Duodenal mucosa (tissue), 2 donors: Measurements from ENCODE around the gene DUSP22.

Experiments used
- H3K27ac ChIP-seq: one replicate; pipeline ENCODE4 v1.7.0; 2013; ENCODE audit warnings: low read depth, low read length
- H3K27me3 ChIP-seq, 2 donors: one replicate each; pipeline ENCODE4 v1.7.0; 2013; ENCODE audit warnings: low read length in 2 of 2, control low read depth in 1 of 2; ENCODE audit not compliant: insufficient read depth in 2 of 2, control insufficient read depth in 1 of 2
- H3K36me3 ChIP-seq, 2 donors: one replicate each; pipeline ENCODE4 v1.7.0; 2013; ENCODE audit warnings: low read length in 2 of 2, control low read depth in 1 of 2; ENCODE audit not compliant: insufficient read depth in 2 of 2, control insufficient read depth in 1 of 2
- H3K4me1 ChIP-seq, 2 donors: one replicate each; pipeline ENCODE4 v1.7.0; 2013; ENCODE audit warnings: low read length in 2 of 2, control low read depth in 1 of 2; ENCODE audit not compliant: insufficient read depth in 2 of 2, control insufficient read depth in 1 of 2
- H3K4me3 ChIP-seq, 2 donors: one replicate each; pipeline ENCODE4 v1.7.0; 2013; ENCODE audit warnings: low read length in 2 of 2, low read depth in 1 of 2
- H3K9ac ChIP-seq, 2 donors: one replicate each; pipeline ENCODE4 v1.7.0; 2013; ENCODE audit warnings: low read length in 2 of 2, low read depth in 1 of 2
- H3K9me3 ChIP-seq, 2 donors: one replicate each; pipeline ENCODE4 v1.7.0; 2013; ENCODE audit warnings: low read length in 2 of 2, control low read depth in 1 of 2; ENCODE audit not compliant: control insufficient read depth in 1 of 2

DUSP22 gene

DNA sequence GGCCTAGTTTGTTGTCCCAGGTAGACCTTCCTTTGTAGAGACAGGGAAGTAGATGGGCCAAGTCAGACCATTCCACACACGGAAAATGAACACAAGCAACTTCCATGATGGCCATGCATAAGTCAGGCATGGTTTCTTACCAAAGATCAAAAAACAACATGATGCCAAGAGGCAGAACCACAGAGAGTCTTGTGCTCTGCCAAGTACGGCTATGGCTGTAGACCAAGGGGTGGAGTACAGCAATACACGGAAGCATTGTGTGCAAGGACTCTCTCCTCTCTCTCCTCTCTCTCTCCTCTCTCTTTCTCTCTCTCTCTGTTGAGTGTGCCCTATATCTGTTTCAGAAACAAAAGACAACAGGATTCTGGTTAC, 4.8 kb upstream of the DUSP22 start:
- Histone ChIP-seq H3K27me3 (no peaks in the 10 kb centered on the region), H3K9me3 (peaks cover 0 to 4% of the 10 kb centered on the region in 2 donors), H3K4me3 (no peak overlapping the region), H3K36me3 (no peaks in the 10 kb centered on the region), H3K27ac (no peak overlapping the region), H3K4me1 (peaks cover 4 to 7% of the 10 kb centered on the region in 2 donors), H3K9ac (no peak overlapping the region)

GRCh38 chr6:288866-289265, 3.4 kb upstream of the DUSP22 start:
- Histone ChIP-seq H3K9ac (no peak overlapping the region), H3K36me3 (no peaks in the 10 kb centered on the region), H3K27me3 (no peaks in the 10 kb centered on the region), H3K4me1 (peaks cover 10 to 13% of the 10 kb centered on the region in 2 donors), H3K27ac (no peak overlapping the region), H3K4me3 (no peak overlapping the region), H3K9me3 (no peaks in the 10 kb centered on the region)

DNA sequence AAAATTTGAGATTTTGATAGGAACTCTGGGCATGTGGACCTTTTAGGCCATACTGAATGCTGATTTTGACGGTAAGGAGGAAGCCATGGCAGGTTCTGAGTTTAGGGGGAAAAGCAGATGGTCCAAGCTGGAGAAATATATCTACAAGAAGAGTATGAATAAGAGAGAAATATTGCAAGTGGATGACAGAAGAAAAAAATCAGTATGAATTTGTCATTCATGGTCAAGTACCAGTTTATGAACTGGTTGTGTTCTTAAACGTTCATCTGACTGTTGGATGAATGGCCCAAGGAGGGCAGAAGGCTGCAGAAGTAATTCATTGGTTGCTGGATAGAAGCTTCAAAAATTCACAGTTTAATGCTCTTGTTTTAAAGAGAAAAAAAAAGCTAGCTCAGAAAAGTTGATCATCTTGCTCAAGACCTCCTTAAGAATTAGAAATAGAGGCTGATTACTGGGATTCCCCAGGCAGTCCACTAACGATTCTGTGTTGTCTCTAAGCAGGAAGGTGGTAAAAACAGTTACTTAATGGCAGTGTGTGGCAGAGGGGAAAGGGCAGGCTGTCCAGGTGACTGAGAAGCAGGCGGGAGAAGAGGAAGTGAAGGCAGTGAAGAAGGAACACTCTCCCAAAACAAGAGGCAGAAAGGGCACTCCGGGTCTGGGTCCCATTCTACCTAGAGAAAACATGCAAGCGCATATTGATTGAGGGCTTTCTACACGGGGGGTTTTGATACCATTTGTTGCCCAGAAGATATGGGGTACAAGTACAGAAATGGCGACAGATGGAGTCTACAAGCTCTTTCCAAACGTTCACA, 2.0 kb upstream of the DUSP22 start:
- Histone ChIP-seq H3K4me3 (no peak overlapping the region), H3K36me3 (no peaks in the 10 kb centered on the region), H3K4me1 (peaks cover 16 to 20% of the 10 kb centered on the region in 2 donors), H3K9me3 (no peaks in the 10 kb centered on the region), H3K27me3 (no peaks in the 10 kb centered on the region), H3K9ac (no peak overlapping the region), H3K27ac (no peak overlapping the region)

GRCh38 chr6:291204-291696, 1.0 kb upstream of the DUSP22 start:
- Histone ChIP-seq H3K4me3 (peak overlapping the region; percentile 73 to 78), H3K9ac (peak overlapping the region; percentile 87), H3K27me3 (no peaks in the 10 kb centered on the region), H3K36me3 (no peaks in the 10 kb centered on the region), H3K27ac (peak overlapping the region; percentile 98), H3K9me3 (no peaks in the 10 kb centered on the region), H3K4me1 (peaks cover 22 to 25% of the 10 kb centered on the region in 2 donors)

DNA sequence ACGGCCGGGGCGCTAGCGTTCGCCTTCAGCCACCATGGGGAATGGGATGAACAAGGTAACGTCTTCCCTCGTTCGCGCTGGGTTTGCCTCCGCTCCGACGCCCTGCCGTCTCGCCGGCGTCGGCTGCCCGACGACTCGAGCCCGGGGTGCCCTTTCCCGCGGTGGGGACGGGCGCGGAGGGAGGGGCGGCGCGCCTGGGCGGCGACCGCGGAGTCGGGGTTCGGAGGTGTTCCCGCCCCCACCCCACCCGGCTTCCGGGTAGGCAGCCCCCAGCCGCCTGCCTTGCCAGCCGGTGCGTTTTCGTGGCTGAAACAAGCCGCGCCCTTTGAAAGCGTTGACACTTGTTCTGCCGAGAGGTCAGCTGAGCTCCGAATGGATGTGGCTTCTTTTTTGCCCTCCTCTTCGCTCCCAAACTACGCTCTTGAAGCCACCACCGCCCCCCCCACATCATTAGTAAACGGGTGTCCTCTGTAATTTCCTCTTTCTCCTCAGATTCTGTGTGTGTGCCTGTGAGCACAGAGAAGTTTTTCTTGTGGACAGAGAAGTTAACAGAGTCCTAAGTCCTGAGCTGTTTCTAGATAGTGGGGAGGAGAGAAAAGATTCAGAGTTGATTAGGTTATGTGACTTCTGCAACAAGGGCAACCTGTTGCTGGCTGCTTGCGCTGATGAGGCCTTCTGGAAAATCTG, 362 bp downstream of the DUSP22 start:
- no peaks in the 10 kb centered on the region for H3K36me3 ChIP-seq
- no peaks in the 10 kb centered on the region for H3K27me3 ChIP-seq
- H3K9me3 ChIP-seq, result no peaks in the 10 kb centered on the region
- H3K27ac ChIP-seq, result peak overlapping the region; percentile 98
- peak overlapping the region; percentile 77 to 93 for H3K9ac ChIP-seq
- H3K4me1 ChIP-seq, result peaks cover 36 to 39% of the 10 kb centered on the region in 2 donors
- H3K4me3 ChIP-seq, result peak overlapping the region; percentile 75 to 91

GRCh38 chr6:293193-294174, 1.2 kb downstream of the DUSP22 start:
- Histone ChIP-seq H3K4me1 (peaks cover 45% of the 10 kb centered on the region in 2 donors), H3K9me3 (no peaks in the 10 kb centered on the region)

DNA sequence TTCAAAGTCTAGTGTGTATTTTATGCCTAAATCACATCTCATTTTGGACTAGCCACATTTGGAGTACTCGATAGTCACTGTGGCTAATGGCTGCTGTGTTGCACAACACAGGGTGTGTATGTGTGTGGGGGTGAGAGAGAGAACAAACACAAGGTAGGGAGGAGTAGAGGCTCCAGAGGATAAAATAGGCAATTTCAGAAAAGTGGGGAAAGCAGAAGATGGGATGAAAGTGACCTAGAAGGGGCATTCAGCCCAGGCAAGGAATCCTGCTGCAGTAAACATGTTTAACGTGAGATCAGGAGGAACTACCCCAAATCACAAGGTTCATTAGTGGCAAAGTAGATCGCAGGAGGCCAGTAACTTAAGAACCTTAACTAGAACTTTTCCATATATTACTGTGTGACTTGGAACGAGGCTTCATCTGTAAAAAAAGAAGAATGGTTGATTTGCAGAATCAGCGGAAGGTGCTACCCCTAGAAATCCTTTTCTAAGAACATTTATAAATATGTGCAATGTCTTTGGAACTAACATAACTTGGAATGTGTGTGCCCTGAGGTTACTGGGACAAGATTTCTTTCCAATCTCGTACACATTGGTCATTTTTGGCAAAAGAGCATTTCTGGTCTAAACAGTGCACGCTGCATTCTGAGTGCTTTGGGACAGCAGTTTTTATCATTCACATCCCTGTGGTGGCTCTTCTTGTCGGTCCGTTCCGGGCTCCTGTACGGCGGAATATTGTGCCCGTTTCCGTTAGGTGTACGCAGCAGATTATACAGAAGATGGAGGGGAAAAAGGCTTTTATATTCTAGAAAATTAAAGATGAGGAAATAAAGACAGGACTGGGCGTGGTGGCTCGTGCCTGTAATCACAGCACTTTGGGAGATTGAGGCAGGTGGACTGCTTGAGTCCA, 2.6 kb downstream of the DUSP22 start:
- Histone ChIP-seq H3K9me3 (no peaks in the 10 kb centered on the region), H3K27ac (no peak overlapping the region), H3K9ac (no peak overlapping the region), H3K36me3 (no peaks in the 10 kb centered on the region), H3K4me3 (no peak overlapping the region), H3K4me1 (peaks cover 51 to 54% of the 10 kb centered on the region in 2 donors), H3K27me3 (no peaks in the 10 kb centered on the region)

More at GRCh38 chr6:293193-294174, 1.2 kb downstream of the DUSP22 start:
- Histone ChIP-seq H3K27ac (peak overlapping the region; percentile 98), H3K9ac (peak overlapping the region; percentile 77 to 93), H3K36me3 (no peaks in the 10 kb centered on the region), H3K4me3 (peak overlapping the region; percentile 75 to 91), H3K27me3 (no peaks in the 10 kb centered on the region)

GRCh38 chr6:296151-297122, 4.2 kb downstream of the DUSP22 start:
- H3K9me3 ChIP-seq, result peaks cover 0 to 3% of the 10 kb centered on the region in 2 donors
- no peak overlapping the region for H3K27ac ChIP-seq
- no peak overlapping the region for H3K4me3 ChIP-seq
- H3K9ac ChIP-seq, result no peak overlapping the region
- no peaks in the 10 kb centered on the region for H3K36me3 ChIP-seq
- peaks cover 47 to 49% of the 10 kb centered on the region in 2 donors for H3K4me1 ChIP-seq
- H3K27me3 ChIP-seq, result no peaks in the 10 kb centered on the region
